ENCODE data around the gene NOC3L. TPM values are rescaled to one million over a fixed set of nuclear protein-coding genes. Genes with fewer than 3 reads are reported as not detected.
A peak's percentile ranks its signal among the peaks of the same experiment; 100 is the strongest.

Gene NOC3L, protein sequence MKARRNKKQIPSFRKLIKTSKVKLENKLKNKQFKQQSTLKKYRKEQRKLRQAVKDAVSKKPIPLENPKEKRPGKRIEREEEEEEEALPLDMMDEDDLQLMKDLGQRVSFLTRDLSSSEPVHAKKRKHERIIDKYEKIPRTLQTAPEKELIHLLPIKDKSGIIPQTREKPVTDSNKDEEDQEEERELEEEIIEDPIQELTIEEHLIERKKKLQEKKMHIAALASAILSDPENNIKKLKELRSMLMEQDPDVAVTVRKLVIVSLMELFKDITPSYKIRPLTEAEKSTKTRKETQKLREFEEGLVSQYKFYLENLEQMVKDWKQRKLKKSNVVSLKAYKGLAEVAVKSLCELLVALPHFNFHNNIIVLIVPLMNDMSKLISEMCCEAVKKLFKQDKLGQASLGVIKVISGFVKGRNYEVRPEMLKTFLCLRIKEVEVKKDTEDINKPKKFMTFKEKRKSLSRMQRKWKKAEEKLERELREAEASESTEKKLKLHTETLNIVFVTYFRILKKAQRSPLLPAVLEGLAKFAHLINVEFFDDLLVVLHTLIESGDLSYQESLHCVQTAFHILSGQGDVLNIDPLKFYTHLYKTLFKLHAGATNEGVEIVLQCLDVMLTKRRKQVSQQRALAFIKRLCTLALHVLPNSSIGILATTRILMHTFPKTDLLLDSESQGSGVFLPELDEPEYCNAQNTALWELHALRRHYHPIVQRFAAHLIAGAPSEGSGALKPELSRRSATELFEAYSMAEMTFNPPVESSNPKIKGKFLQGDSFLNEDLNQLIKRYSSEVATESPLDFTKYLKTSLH
- 41.2 and 43.6 TPM in 2 replicates for total RNA-seq

DNA sequence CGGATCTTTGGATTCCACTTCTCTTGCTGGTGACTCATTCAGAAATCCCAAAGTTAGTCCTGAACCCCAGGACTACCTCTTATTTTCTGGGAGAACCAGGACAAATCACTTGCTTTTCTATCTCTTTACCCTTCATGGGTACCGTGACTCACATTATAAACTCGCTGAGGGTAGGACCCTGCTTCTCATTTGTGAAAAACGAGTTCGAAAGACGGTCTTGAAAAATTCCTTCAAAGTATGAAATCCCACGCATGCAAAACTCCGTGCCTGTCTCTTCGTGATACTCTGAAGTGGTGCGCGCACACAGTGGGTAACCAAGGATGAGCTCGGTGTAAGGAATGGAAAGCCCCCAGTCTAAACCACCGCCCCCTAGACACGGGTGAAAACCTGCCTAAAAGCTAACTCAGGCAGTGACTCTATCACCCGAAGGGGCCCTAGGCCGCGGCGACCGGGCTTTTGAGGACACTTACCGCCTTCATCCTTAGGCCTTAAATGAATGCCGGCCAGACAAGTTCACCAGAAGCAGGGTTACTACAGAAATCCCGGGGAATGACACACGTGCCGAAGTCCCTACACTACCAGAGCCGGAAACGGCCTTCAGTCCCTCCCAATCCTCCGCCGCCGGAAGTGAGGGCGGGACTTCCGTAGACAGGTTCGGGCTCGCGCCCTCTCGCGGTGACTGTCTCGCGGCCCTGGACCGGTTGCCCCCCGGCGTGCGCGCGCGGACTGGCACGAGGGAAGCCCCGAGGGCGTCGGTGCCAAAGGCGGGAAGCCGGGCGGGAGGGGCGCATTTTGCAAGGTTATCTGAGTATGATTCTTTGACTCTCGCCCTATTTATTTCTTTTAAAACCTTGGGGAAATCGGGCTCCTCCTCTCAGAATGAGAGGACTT is at the start of gene NOC3L:
TSS of gene NOC3L (minus strand) at position 580 of the 891 bp plus-strand sequence. CDS start at position 479, 101 bp downstream.
- H3K9me3 Mint-ChIP-seq, result no peaks in the 10 kb centered on the region
- intact Hi-C loops (cut with micrococcal nuclease), result loop anchor here (1.0 to 5.0 kb wide), 5 partner anchors 40 to 660 kb away; partner anchors contain the start of genes FRA10AC1, HELLS and TBC1D12
- H3K27ac Mint-ChIP-seq, result peak within 1 kb of the TSS; percentile 90
- peaks cover 21% of the 10 kb centered on the region for H3K4me1 Mint-ChIP-seq (ENCODE audit: low read depth)
- peaks cover 35% of the 10 kb centered on the region for H3K36me3 Mint-ChIP-seq (ENCODE audit: low read depth)
- H3K4me3 Mint-ChIP-seq (ENCODE audit: low read depth), result peak within 1 kb of the TSS; percentile 95
- peaks cover 13% of the 10 kb centered on the region for H3K27me3 Mint-ChIP-seq (ENCODE audit: low read depth)
- peak; percentile 90 for DNase-seq (ENCODE audit: low spot score)

DNA sequence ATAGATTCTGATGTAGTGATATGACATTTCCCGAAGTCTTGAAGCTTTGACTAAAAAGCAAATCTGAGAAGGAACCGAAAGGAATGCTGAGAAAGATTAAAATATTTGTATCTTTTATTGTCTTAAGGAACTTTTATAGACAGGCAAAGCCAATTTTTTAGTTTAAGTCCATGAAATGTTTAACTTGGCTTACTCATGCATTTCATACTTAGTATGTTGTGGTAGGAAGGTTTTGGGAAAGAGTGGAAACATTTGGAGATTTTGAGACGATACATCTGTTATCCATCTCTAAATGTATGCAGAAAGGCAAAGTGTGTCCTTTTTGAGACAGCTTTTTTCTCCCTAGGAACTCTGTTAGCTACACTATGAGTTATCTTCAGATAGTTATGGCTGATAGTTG is 49.7 kb upstream of the NOC3L start:
- Mint-ChIP-seq H3K4me3 (ENCODE audit: low read depth) (no peak overlapping the region), H3K27ac (no peak overlapping the region), H3K9me3 (no peaks in the 10 kb centered on the region), H3K4me1 (ENCODE audit: low read depth) (no peaks in the 10 kb centered on the region), H3K27me3 (ENCODE audit: low read depth) (peaks cover 36% of the 10 kb centered on the region), H3K36me3 (ENCODE audit: low read depth) (no peaks in the 10 kb centered on the region)
- DNase-seq (ENCODE audit: low spot score), result no peak
- intact Hi-C loops (cut with micrococcal nuclease), result no loop called here

DNA sequence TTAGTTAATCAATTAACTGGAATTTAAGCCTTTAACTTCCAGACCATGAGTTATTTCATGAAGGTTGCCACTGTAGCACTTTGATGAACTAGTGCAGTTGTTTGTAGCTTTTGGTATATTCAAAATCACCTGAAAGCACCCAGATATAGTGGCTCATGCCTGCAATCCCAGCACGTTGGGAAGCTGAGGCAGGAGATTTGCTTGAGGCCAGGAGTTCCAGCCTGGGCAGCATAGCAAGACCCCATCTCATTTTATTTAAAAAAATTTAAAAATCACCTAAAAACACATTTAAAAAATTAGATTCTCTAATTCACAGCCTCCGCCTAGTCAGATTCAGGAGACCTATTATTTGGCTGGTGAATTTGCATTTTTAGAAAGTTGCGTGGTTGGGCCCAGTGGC is 48.6 kb upstream of the NOC3L start:
- H3K27me3 Mint-ChIP-seq (ENCODE audit: low read depth), result peaks cover 45% of the 10 kb centered on the region
- no peaks in the 10 kb centered on the region for H3K9me3 Mint-ChIP-seq
- intact Hi-C loops (cut with micrococcal nuclease), result no loop called here
- no peak overlapping the region for H3K27ac Mint-ChIP-seq
- H3K36me3 Mint-ChIP-seq (ENCODE audit: low read depth), result no peaks in the 10 kb centered on the region
- DNase-seq (ENCODE audit: low spot score), result no peak
- H3K4me3 Mint-ChIP-seq (ENCODE audit: low read depth), result no peak overlapping the region
- no peaks in the 10 kb centered on the region for H3K4me1 Mint-ChIP-seq (ENCODE audit: low read depth)

DNA sequence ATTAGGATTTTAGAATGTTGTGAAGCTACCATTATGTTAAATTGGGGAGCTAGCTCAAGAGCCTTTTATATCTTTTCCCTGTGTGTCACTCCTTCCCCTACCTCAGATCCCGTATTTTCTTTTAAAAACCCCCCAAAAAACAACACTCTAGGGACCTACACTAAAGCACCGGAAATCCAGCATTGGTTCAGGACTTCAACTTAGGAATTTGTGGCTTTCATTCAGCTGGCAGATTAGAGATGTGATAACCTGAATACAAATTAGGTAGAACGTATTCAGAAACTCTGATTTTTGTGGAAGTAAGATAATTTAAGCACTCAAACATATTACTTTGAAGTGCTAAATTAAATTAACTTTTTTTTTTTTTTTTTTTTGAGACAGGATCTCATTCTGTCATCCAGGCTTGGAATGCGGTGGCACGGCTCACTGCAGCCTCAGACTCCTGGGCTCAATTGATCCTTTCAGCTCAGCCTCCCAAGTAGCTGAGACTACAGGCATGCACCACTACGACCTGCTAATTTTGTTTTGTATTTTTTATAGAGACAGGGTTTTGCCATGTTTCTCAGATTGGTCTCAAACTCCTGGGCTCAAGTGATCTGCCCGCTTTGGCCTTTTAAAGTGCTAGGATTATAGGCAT is 46.4 kb upstream of the NOC3L start:
- intact Hi-C loops (cut with micrococcal nuclease), result no loop called here
- no peak for DNase-seq (ENCODE audit: low spot score)
- Mint-ChIP-seq H3K27ac (no peak overlapping the region), H3K4me3 (ENCODE audit: low read depth) (no peak overlapping the region), H3K4me1 (ENCODE audit: low read depth) (no peaks in the 10 kb centered on the region), H3K27me3 (ENCODE audit: low read depth) (peaks cover 59% of the 10 kb centered on the region), H3K36me3 (ENCODE audit: low read depth) (no peaks in the 10 kb centered on the region), H3K9me3 (no peaks in the 10 kb centered on the region)

DNA sequence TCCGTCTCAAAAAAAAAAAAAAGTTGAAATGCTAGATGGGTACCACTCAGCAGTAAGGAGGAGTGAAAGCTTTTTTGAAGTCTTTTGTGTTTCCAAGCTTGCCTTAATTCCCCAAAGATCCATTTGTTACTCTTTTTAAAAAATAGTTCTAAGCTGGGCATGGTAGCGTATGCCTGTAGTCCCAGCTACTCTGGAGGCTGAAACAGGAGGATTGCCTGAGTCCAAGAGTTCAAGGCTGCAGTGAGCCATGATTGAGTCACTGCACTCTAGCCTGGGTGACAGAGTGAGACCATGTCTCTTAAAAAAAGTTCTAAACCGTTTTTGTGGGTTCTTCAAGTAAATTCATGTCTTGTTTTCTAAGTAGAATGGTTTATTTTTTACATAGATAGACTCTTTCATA is 44.9 kb upstream of the NOC3L start:
- no peak overlapping the region for H3K27ac Mint-ChIP-seq
- DNase-seq (ENCODE audit: low spot score), result no peak
- intact Hi-C loops (cut with micrococcal nuclease), result no loop called here
- H3K4me3 Mint-ChIP-seq (ENCODE audit: low read depth), result no peak overlapping the region
- H3K27me3 Mint-ChIP-seq (ENCODE audit: low read depth), result peaks cover 56% of the 10 kb centered on the region
- peaks cover 4% of the 10 kb centered on the region for H3K4me1 Mint-ChIP-seq (ENCODE audit: low read depth)
- no peaks in the 10 kb centered on the region for H3K9me3 Mint-ChIP-seq
- no peaks in the 10 kb centered on the region for H3K36me3 Mint-ChIP-seq (ENCODE audit: low read depth)

DNA sequence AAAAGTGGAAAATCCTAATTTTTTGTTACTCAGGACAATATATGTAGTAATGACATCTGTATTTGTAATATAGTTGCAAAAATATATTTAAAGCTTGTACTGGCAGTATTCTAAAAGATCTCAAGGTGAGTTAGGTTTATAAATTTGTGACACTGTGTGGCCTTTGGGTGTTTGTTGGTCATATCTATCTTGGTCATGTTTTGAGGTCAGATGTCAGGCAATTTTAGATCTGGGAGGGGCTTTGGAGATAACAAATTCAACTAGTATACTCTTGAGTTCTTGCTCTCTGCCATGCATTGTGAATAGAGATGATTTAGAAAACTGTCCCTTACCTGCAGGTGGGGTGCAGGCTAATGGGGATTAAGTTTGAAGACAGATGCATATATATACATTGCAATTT is 42.7 kb upstream of the NOC3L start:
- Mint-ChIP-seq H3K4me3 (ENCODE audit: low read depth) (no peak overlapping the region), H3K9me3 (no peaks in the 10 kb centered on the region), H3K27ac (no peak overlapping the region), H3K36me3 (ENCODE audit: low read depth) (no peaks in the 10 kb centered on the region), H3K4me1 (ENCODE audit: low read depth) (peaks cover 7% of the 10 kb centered on the region), H3K27me3 (ENCODE audit: low read depth) (peaks cover 64% of the 10 kb centered on the region)
- DNase-seq (ENCODE audit: low spot score), result no peak
- intact Hi-C loops (cut with micrococcal nuclease), result no loop called here

DNA sequence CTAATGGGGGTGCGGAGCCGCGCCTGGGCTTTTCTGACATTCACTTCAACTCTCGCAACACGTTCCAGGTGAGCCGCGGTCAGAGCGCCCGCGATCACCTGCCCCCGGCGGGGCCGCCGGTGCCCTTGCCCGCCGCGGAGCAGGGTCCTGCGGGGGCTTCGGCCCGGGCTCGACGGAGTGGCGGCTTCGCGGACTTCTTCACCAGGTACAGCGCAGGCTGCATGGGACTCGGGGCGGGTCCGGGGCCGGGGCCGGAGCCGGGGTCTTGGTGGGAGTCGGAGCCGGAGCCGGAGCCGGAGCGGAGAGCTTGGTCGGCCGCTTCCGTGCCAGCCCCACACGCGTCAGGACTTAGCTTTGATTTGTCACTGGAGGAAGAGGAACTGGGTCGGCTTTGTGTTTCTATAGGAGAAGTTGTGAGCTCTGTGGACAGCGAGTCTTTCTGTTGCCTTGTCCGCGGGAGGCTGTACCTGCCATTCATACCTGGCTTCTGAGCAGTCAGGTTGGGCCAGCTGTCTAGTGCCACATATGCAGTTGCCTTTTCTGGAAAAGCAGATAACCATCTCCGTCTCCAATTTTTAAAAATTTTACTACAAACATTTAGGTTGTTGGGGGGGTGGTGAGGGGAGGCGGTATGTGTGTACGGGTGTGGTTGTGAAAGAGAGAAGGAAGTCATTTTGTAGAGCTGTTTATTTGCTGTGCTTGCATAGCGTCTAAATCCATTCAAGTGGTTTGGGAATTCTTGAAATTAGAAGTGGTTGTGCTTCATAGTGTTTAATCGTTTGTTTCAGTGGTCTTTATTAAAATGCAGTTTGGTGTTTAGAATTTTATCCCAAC is 40.9 kb upstream of the NOC3L start:
- DNase-seq (ENCODE audit: low spot score), result no peak
- Mint-ChIP-seq H3K4me1 (ENCODE audit: low read depth) (peaks cover 7% of the 10 kb centered on the region), H3K27me3 (ENCODE audit: low read depth) (peaks cover 67% of the 10 kb centered on the region), H3K4me3 (ENCODE audit: low read depth) (peak overlapping the region; percentile 76), H3K9me3 (no peaks in the 10 kb centered on the region), H3K36me3 (ENCODE audit: low read depth) (no peaks in the 10 kb centered on the region), H3K27ac (no peak overlapping the region)
- intact Hi-C loops (cut with micrococcal nuclease), result loop anchor here (2.0 to 5.0 kb wide), 2 partner anchors 41 to 144 kb away; partner anchors contain the start of genes HELLS and NOC3L

DNA sequence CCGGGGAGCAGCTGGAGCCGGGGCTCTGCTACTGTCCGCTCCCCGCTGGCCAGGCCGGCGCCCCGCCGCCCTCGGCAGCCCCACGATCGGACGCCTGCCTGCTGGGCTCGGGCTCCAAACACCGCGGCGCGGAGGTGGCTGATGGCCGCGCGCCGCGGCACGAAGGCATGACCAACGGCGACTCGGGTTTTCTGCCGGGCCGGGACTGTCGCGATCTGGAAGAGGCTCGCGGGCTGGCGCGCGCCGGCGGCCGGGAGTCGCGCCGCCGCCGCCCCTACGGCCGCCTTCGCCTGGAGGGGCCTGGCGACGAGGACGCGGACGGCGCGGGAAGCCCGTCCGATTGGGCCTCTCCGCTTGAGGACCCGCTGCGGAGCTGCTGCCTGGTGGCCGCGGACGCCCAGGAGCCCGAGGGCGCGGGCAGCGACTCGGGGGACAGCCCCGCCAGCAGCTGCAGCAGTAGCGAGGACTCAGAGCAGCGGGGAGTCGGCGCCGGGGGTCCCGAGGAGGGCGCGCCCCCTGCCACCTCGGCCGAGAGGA is 40.2 kb upstream of the NOC3L start:
- H3K4me1 Mint-ChIP-seq (ENCODE audit: low read depth), result peaks cover 7% of the 10 kb centered on the region
- H3K36me3 Mint-ChIP-seq (ENCODE audit: low read depth), result no peaks in the 10 kb centered on the region
- intact Hi-C loops (cut with micrococcal nuclease), result loop anchor here (2.0 to 5.0 kb wide), 2 partner anchors 40 to 144 kb away; partner anchors contain the start of genes HELLS and NOC3L
- no peaks in the 10 kb centered on the region for H3K9me3 Mint-ChIP-seq
- no peak overlapping the region for H3K27ac Mint-ChIP-seq
- peaks cover 62% of the 10 kb centered on the region for H3K27me3 Mint-ChIP-seq (ENCODE audit: low read depth)
- DNase-seq (ENCODE audit: low spot score), result no peak
- H3K4me3 Mint-ChIP-seq (ENCODE audit: low read depth), result no peak overlapping the region

DNA sequence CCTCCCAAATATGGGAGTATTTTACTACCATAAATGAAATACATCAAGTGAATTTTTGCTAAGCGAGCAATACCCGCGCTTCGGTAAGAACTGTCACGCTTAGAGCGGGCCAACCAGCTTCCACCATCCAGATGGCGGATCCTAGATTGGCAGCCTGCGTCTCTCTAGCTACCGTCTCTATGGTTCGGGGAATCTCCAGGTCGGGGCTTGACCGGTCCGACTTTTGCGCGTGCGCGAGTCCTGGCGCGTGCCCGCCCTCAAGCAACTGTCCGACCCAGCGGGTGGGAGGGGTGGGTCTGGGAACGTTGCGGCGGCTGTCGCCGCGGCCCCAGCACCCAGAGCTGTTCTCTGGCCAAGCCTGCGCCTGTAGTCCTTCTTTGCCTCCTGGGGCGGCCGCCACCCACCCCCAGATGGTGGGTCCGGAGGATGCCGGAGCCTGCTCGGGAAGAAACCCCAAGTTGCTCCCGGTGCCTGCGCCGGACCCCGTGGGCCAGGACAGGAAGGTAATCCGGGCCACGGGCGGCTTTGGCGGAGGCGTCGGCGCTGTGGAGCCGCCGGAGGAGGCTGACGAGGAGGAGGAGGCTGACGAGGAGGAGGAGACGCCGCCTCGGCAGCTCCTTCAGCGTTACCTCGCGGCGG is 39.6 kb upstream of the NOC3L start, which contains the start of gene TBC1D12:
TSS of gene TBC1D12 (plus strand) at position 338 of the 639 bp plus-strand sequence. CDS start at position 411, 73 bp downstream.
- DNase-seq (ENCODE audit: low spot score), result peak; percentile 16
- intact Hi-C loops (cut with micrococcal nuclease), result loop anchor here (2.0 to 5.0 kb wide), 2 partner anchors 40 to 145 kb away; partner anchors contain the start of genes HELLS and NOC3L
- Mint-ChIP-seq H3K4me1 (ENCODE audit: low read depth) (peaks cover 7% of the 10 kb centered on the region), H3K9me3 (no peaks in the 10 kb centered on the region), H3K36me3 (ENCODE audit: low read depth) (no peaks in the 10 kb centered on the region), H3K27ac (no peak within 1 kb of the TSS), H3K27me3 (ENCODE audit: low read depth) (peaks cover 61% of the 10 kb centered on the region), H3K4me3 (ENCODE audit: low read depth) (peak within 1 kb of the TSS; percentile 64)

DNA sequence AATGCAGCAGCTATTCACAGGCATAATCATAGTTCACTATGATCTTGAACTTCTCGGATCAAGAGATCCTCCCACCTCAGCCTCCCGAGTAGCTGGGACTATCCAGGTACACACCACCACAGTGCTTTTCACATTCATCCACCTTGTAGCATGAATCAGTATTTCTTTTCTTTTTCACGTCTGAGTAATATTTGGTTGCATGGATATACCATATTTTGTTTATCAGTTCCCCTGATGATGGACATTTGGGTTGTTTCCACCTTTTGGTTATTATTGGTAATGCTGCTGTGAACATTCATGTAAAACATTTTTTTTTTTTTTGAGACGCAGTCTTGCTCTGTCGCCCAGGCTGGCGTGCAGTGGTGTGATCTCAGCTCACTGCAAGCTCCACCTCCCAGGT is 36.0 kb upstream of the NOC3L start:
- Mint-ChIP-seq H3K27me3 (ENCODE audit: low read depth) (peaks cover 32% of the 10 kb centered on the region), H3K36me3 (ENCODE audit: low read depth) (no peaks in the 10 kb centered on the region), H3K4me1 (ENCODE audit: low read depth) (peaks cover 5% of the 10 kb centered on the region), H3K27ac (no peak overlapping the region), H3K9me3 (no peaks in the 10 kb centered on the region), H3K4me3 (ENCODE audit: low read depth) (no peak overlapping the region)
- intact Hi-C loops (cut with micrococcal nuclease), result no loop called here
- DNase-seq (ENCODE audit: low spot score), result no peak

Measured in activated T-helper 2 cell treated with anti-CD3 and anti-CD28 coated beads, Interferon-gamma antibody, Interleukin-2, Interleukin-4, amounts not matched to agents 10 μg/mL and 5 μg/mL and 100 μg/mL, durations not matched to agents 14 hours and 24 hours and 36 hours (primary cell).